SK-N-MC (cell line): ENCODE results near the gene SCRT2.

Experiments
- DNase-seq: peaks from one replicate; pipeline ENCODE4 v3.0.0-alpha.2; 2011; ENCODE audit warnings: low read depth, low spot score
- H3K27ac ChIP-seq: fragments of 200-600 bp; sonication (generic); 2 replicates; pipeline ENCODE4 v1.5.1; 2016; ENCODE audit warnings: mixed run types
- H3K36me3 ChIP-seq: fragments of 200-600 bp; sonication (generic); 2 replicates; pipeline ENCODE4 v1.6.1; 2017; ENCODE audit warnings: antibody characterized with exemption, low read length, mixed read lengths; ENCODE audit not compliant: insufficient read depth
- H3K4me3 ChIP-seq: fragments of 200-600 bp; sonication (generic); 2 replicates; pipeline ENCODE4 v1.5.1; 2016
- H3K9ac ChIP-seq: fragments of 200-600 bp; sonication (generic); 2 replicates; pipeline ENCODE4 v1.8.0; 2017; ENCODE audit warnings: mixed run types, mixed read lengths; ENCODE audit not compliant: insufficient read length
- H3K9me3 ChIP-seq: fragments of 200-600 bp; sonication (generic); 2 replicates; pipeline ENCODE4 v1.6.1; 2017; ENCODE audit warnings: low read depth, mild to moderate bottlenecking, antibody characterized with exemption, low read length, moderate library complexity, mixed read lengths
- EZH2 ChIP-seq: fragments of 200-600 bp; sonication (generic); IDR thresholded peaks from one replicate; pipeline ENCODE4 v1.6.1; 2017; ENCODE audit warnings: antibody characterized with exemption
- FOXP2 ChIP-seq: optimal IDR thresholded peaks from 2 replicates; pipeline ENCODE3; 2011; ENCODE audit warnings: mild to moderate bottlenecking, moderate library complexity; ENCODE audit not compliant: insufficient read depth; ENCODE audit errors: extremely low read length, control extremely low read depth
- POLR2AphosphoS5 ChIP-seq: IDR thresholded peaks from 2 replicates; pipeline ENCODE4 v1.6.1; 2012; ENCODE audit warnings: mild to moderate bottlenecking, low read depth, low read length, borderline replicate concordance

SCRT2 gene

GRCh38 chr20:717271-717670 lies 41.7 kb upstream of the SCRT2 start:
- Histone ChIP-seq H3K9ac (no peak overlapping the region), H3K27ac (no peak overlapping the region), H3K9me3 (no peaks in the 10 kb centered on the region), H3K36me3 (no peaks in the 10 kb centered on the region), H3K4me3 (no peak overlapping the region)
- TF ChIP-seq EZH2 (no peak), FOXP2 (no peak), POLR2AphosphoS5 (no peak)
- DNase-seq = no peak

DNA sequence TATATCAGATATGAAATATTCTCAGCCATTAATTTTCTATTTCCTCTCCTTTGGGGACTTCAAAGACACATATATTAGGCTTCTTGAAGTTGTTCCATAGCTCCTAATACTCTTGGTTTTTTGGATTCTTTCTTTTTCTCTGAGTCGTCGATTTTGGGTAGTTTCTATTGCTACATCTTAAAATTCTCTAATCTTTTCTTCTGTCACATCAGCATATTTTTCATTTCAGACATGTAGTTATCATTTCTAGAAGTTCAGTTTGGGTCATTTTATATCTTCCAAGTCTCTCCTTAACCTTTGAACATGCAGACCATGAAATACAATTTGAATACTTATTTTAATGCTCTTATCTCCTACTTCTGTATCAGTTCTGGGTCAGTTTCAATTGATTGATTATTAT lies 38.9 kb upstream of the SCRT2 start:
- H3K9ac ChIP-seq = no peak overlapping the region
- DNase-seq = no peak

DNA sequence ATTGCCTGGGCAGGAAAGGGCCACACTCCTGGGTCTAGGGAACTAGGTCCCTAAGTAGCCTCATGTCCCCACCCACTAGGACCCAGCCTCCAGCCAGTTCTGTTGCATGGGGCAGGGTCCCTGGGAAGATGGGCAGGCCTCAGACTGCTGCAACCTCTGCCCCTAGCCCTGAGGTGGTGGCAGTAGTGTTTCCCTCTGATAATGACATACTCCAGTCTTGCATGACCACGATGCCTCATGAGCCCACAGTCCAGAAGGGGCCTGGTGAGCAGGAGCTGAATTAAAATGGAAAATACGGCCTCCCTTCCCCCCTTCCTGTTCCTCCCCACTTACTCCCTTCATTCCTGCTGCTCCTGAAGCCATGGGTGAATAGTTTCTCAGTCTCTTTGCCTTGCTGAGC lies 36.0 kb upstream of the SCRT2 start:
- Histone ChIP-seq H3K9me3 (no peaks in the 10 kb centered on the region), H3K36me3 (no peaks in the 10 kb centered on the region), H3K9ac (no peak overlapping the region), H3K27ac (no peak overlapping the region), H3K4me3 (no peak overlapping the region)
- TF ChIP-seq FOXP2 (no peak), EZH2 (no peak), POLR2AphosphoS5 (no peak)
- no peak for DNase-seq

More for the DNA sequence above, 38.9 kb upstream of the SCRT2 start:
- H3K36me3 ChIP-seq = no peaks in the 10 kb centered on the region
- TF ChIP-seq FOXP2 = no peak
- TF ChIP-seq POLR2AphosphoS5 = no peak
- TF ChIP-seq EZH2 = no peak
- no peak overlapping the region for H3K27ac ChIP-seq
- H3K4me3 ChIP-seq = no peak overlapping the region
- no peaks in the 10 kb centered on the region for H3K9me3 ChIP-seq

- Histone ChIP-seq H3K36me3 (no peaks in the 10 kb centered on the region), H3K9ac (no peak overlapping the region), H3K9me3 (no peaks in the 10 kb centered on the region), H3K4me3 (no peak overlapping the region), H3K27ac (no peak overlapping the region)
- no peak for DNase-seq
- TF ChIP-seq POLR2AphosphoS5 (no peak), FOXP2 (no peak), EZH2 (no peak)
These were observed 35.3 kb upstream of the SCRT2 start for GRCh38 chr20:710780-711450.

- no peaks in the 10 kb centered on the region for H3K36me3 ChIP-seq
- H3K9ac ChIP-seq = no peak overlapping the region
- H3K9me3 ChIP-seq = no peaks in the 10 kb centered on the region
- TF ChIP-seq POLR2AphosphoS5 = no peak
- no peak for TF ChIP-seq FOXP2
- no peak for TF ChIP-seq EZH2
- no peak for DNase-seq
- H3K4me3 ChIP-seq = peak overlapping the region; percentile 69
- H3K27ac ChIP-seq = no peak overlapping the region
These were observed 34.6 kb upstream of the SCRT2 start for GRCh38 chr20:709991-710779.

DNA sequence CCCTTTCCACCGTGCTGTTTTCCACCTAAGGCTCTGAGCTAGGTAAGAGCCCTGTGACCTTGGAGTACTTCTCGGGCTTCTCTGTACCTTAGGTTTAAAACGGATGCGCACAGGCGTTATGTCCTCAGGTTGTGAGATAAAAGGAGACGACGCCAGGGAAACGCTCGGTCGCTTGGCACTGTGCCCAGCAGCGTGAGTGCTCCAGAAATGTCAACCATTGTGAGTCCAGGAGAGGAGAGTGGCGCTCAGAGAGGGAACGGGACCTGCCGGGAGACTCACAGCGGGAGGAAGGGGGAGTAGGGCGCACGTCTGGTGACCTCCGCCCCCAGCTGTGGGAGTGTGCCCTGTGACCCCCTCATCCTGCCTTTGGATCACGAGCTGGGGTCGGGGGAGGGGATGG lies 33.8 kb upstream of the SCRT2 start:
- H3K9me3 ChIP-seq = no peaks in the 10 kb centered on the region
- no peaks in the 10 kb centered on the region for H3K36me3 ChIP-seq
- TF ChIP-seq FOXP2 (no peak), POLR2AphosphoS5 (no peak), EZH2 (no peak)
- peak overlapping the region; percentile 69 for H3K4me3 ChIP-seq
- H3K27ac ChIP-seq = no peak overlapping the region
- no peak for DNase-seq
- H3K9ac ChIP-seq = no peak overlapping the region

GRCh38 chr20:708956-709355 lies 33.4 kb upstream of the SCRT2 start:
- no peak for TF ChIP-seq POLR2AphosphoS5
- TF ChIP-seq EZH2 = no peak
- no peak for TF ChIP-seq FOXP2
- Histone ChIP-seq H3K4me3 (no peak overlapping the region), H3K9ac (no peak overlapping the region), H3K9me3 (no peaks in the 10 kb centered on the region), H3K27ac (no peak overlapping the region), H3K36me3 (no peaks in the 10 kb centered on the region)
- no peak for DNase-seq

- no peak for DNase-seq
- H3K36me3 ChIP-seq = no peaks in the 10 kb centered on the region
- no peak overlapping the region for H3K27ac ChIP-seq
- no peak for TF ChIP-seq FOXP2
- no peak for TF ChIP-seq EZH2
- no peak for TF ChIP-seq POLR2AphosphoS5
- H3K9ac ChIP-seq = no peak overlapping the region
- no peaks in the 10 kb centered on the region for H3K9me3 ChIP-seq
- H3K4me3 ChIP-seq = 0 out of 2 replicates have a peak overlapping the region, but pooled peaks have one; percentile 16
These were observed 32.0 kb upstream of the SCRT2 start for GRCh38 chr20:707451-708110.
